GM18951 (cell line): ENCODE measurements around the gene CCDC77.
"Not testable (repeated sequence)": the region's sequence is repeated elsewhere in the genome, so short reads cannot be mapped to it uniquely, and the experiment has no call there.

Source experiments
- POLR2A ChIP-seq: IDR thresholded peaks from 4 replicates; pipeline ENCODE4 v1.6.1; 2011; ENCODE audit warnings: mild to moderate bottlenecking; ENCODE audit not compliant: insufficient read length, insufficient read depth; ENCODE audit errors: extremely low read depth
- in situ Hi-C: fragments of 300-500 bp; cut with MboI; formaldehyde crosslinking; loops from one replicate; pipeline ENCODE4 v1.12.0; 2022; ENCODE audit warnings: low sequenced_read_pairs, mixed read lengths, inconsistent platforms; ENCODE audit not compliant: unreplicated experiment

The CCDC77 gene

DNA sequence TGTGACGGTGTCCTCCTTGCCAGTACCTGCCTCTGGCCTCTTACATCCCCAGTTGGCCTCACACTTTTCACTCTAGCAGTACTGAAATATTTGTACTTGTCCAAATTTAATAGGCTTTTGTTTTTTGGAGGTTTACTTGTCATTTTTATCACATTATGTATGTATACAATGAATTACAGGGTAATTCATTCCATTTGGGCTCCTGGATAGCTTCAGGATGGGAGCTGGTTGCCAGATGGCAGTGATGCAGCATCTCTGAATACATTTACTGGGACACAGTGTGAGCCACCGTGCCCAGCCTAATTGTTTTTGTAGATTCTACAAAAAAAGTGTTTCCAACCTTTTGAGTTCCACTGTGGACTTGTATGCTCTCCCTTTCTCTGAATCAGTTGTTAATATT lies 13.4 kb downstream of the CCDC77 start:
- no peak for TF ChIP-seq POLR2A
- in situ Hi-C loops, result no loop called here

DNA sequence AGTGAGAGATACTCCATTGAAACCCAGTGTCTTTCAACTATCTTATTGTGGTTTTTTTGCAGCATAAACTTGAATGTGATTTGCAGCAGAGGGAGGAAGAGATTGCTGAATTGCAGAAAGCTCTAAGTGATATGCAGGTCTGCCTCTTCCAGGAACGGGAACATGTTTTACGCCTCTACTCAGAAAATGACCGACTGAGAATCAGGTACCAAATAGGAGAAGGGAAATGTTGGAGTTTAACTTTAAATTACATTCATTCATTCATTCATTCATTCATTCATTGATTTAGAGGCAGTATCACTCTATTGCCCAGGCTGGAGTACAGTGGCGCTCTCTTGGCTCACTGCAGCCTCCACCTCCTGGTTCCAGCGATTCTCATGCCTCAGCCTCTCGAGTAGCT lies 17.0 kb downstream of the CCDC77 start:
- TF ChIP-seq POLR2A, result no peak
- in situ Hi-C loops, result no loop called here

DNA sequence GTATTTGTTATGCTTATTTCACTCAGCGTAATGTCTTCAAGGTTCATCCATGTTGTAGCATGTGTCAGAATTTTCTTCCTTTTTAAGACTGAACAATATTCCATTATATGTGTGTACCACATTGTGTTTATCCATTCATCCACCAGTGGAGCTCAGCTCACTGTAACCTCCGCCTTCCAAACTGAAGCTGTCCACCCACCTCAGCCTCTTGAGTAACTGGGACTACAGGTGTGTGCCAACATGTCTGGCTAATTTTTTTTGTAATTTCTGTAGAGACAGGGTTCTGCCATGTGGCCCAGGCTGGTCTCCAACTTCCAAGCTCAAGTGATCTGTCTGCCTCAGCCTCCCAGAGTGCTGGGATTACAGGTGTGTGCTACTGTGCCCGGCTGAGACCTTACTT lies 21.1 kb downstream of the CCDC77 start:
- in situ Hi-C loops, result no loop called here
- TF ChIP-seq POLR2A, result no peak

GRCh38 chr12:435737-436136 lies 34.3 kb downstream of the CCDC77 start:
- in situ Hi-C loops, result not testable (repeated sequence)

GRCh38 chr12:442235-442884 lies 40.9 kb downstream of the CCDC77 start:
- TF ChIP-seq POLR2A, result no peak
- in situ Hi-C loops, result no loop called here

DNA sequence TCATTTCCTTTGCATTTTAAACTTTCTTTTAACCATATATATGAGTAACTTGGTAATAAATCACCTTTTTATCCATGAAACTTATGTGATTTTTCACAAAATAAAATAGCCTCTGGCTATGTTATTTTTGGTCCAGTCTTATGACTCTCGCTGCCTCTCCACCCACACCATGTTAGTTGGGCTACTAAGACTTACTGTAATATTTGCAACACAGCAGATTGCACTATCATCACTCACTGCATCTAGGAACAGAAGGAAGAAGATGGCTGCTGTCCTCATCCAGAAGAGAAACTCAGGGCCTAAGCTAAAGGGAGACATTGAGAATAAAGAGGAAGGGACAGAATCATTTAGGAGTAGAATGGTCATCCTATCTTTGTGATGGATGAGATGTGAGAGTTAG lies 45.7 kb downstream of the CCDC77 start:
- in situ Hi-C loops, result no loop called here
- no peak for TF ChIP-seq POLR2A

- in situ Hi-C loops, result no loop called here
- no peak for TF ChIP-seq POLR2A
These were observed 47.8 kb downstream of the CCDC77 start for GRCh38 chr12:449203-449602.

DNA sequence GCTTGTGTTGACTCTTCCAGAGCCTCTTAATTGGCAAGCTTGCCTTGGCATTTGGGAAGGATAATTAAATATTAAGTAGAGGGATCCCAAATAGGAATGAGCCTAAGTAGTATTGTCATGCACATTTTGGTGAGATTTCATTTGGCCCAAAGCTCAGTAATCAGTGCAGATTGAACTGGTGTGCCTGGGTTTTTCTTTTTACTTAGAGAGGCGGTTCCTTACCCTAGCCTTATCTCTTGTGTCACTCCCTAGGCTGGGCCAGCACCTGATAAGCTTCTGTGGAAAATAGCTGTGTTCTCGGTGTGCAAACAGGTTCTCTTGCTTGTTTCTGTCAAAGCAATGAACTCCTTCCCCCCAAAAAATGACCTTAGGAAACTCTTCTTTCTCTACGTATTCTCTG lies 49.0 kb downstream of the CCDC77 start:
- TF ChIP-seq POLR2A, result no peak
- in situ Hi-C loops, result no loop called here

- TF ChIP-seq POLR2A, result no peak
- in situ Hi-C loops, result no loop called here
These were observed 51.3 kb downstream of the CCDC77 start for GRCh38 chr12:452667-453210.

GRCh38 chr12:454833-455232 lies 53.4 kb downstream of the CCDC77 start:
- in situ Hi-C loops, result loop anchor here (5.0 kb wide), 1 partner anchor 82 kb away; no protein-coding TSS in a partner anchor
- no peak for TF ChIP-seq POLR2A

- TF ChIP-seq POLR2A, result no peak
- in situ Hi-C loops, result loop anchor here (5.0 kb wide), 1 partner anchor 81 kb away; no protein-coding TSS in a partner anchor
These were observed 54.4 kb downstream of the CCDC77 start for GRCh38 chr12:455821-456220.

DNA sequence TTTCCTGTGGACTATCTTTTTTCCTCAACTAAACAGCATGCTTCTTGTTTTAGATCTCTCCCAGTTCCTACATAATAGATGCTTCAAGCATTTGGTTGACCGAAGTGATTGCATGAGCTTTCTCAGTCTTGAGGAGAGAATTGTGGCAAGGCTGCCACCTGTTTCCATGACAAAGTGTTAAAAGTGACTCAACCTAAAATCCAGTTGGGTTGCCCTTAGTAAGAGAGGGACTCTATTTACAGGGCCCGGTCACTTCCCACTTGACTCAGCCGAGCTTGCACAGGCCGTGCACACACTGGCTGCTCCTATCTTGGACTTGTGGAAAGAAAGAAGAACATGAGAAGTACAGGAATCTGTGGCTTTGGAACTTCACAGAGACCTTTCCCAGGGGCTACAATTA lies 56.2 kb downstream of the CCDC77 start:
- in situ Hi-C loops, result loop anchor here (5.0 kb wide), 1 partner anchor 80 kb away; no protein-coding TSS in a partner anchor
- no peak for TF ChIP-seq POLR2A

- no peak for TF ChIP-seq POLR2A
- in situ Hi-C loops, result loop anchor here (5.0 kb wide), 1 partner anchor 78 kb away; no protein-coding TSS in a partner anchor
These were observed 57.6 kb downstream of the CCDC77 start for GRCh38 chr12:459050-459429.

DNA sequence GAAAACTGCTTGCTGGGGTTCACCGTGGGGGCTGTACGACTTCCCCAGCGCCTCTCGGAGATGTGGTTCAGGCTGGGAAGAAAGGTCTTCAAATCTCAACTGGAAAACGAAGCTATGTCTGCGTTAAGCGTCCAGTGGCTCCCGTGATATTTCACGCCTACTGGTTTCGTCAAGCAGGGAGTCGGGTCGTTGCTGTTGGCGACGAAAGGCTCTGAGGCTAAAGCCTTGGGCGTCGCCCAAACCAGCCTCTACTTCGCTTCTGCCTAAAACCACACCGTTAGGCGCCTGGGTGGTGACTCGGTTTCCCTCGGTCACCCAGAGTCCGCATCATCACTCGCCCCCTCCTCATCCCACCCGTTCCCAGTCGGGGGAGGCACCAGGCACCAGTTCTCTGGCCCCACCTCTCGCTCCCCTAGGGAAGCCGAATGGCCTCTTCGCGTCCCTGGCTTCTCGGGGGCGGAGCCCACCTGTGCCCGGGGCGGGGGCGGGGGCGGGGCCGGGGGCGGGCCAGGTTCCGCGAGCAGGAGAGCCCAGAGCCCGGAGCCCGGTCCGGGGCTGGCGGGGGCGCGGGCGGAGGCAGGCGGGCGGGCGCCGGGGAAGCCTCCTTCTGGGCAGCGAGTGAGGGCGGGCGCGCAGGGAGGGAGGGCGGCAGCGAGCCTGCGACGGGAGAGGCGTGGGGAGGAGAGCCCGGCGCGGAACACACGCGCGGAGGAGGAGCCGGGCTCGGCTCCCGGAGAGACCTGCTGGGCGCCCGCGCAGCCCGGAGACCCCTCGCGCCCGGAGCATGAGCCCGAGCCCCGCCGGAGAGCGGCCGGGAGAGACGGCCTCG lies 58.2 kb downstream of the CCDC77 start, which contains the start of gene B4GALNT3:
Gene B4GALNT3, plus strand, starts transcription at position 510 of the 829 bp plus-strand sequence. CDS start 438 bp downstream, outside the sequence.
- no peak for TF ChIP-seq POLR2A

More for the DNA sequence above, 58.2 kb downstream of the CCDC77 start, which contains the start of gene B4GALNT3:
- in situ Hi-C loops, result loop anchor here (5.0 kb wide), 1 partner anchor 78 kb away; no protein-coding TSS in a partner anchor
